Activated T-cell treated with anti-CD3 and anti-CD28 coated beads, Interleukin-2, amount 50 U/mL, for 4 hours (primary cell): ENCODE results near the gene LRPAP1. TPM values are rescaled to one million over a fixed set of nuclear protein-coding genes. Genes with fewer than 3 reads are reported as not detected.
"Not testable (repeated sequence)": the region's sequence is repeated elsewhere in the genome, so short reads cannot be mapped to it uniquely, and the experiment has no call there.

Source experiments
- ATAC-seq, 2 donors: fragments of 200-7000 bp; cut with Tn5 transposase; one replicate each; pipeline ENCODE4 v1.10.0; 2021
- DNase-seq: peaks from one replicate; pipeline ENCODE4 v3.0.0-alpha.2; 2020
- H3K27me3 Mint-ChIP-seq: one replicate; pipeline ENCODE4 v1.8.0; 2021; ENCODE audit warnings: low read depth, mixed read lengths
- H3K36me3 Mint-ChIP-seq: one replicate; pipeline ENCODE4 v1.8.0; 2022; ENCODE audit warnings: mixed read lengths; ENCODE audit not compliant: insufficient read depth
- H3K4me1 Mint-ChIP-seq: one replicate; pipeline ENCODE4 v1.8.0; 2021; ENCODE audit warnings: low read depth, mixed read lengths
- H3K4me3 Mint-ChIP-seq: one replicate; pipeline ENCODE4 v1.8.0; 2021; ENCODE audit warnings: mild to moderate bottlenecking, moderate library complexity, mixed read lengths
- H3K9me3 Mint-ChIP-seq: one replicate; pipeline ENCODE4 v1.8.0; 2021; ENCODE audit warnings: mixed read lengths
- total RNA-seq, 3 donors: library from RNA; stranded (reverse); gene quantifications; one replicate each; pipeline ENCODE4 v1.2.1, GENCODE V29; 2021

Gene LRPAP1
- total RNA-seq, 3 donors from 2014 or later, result 111 to 145 (median 118) TPM

DNA sequence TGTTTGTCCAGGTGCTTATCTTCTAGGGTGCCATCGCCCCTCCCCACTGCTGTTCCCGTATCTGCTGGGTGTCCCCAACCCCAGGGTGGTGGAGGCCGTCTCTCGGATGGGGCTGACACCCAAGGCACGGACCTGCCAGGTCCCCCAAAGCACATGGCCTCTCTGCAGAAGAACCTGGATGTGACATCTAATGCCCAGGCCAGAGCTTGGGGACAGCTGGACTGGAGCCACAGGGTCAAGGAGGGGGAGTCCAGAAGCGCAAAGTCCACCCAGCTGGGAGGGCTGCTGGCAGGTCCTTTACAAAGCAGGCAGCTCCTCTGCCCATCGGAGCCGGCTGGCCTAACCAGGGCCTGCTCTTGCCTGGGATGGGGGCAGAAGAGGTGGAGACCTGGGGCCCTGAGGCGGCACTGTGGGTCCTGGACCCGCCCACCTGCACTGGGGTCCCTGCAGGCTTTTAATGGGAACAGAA, 69.9 kb downstream of the LRPAP1 start:
- Mint-ChIP-seq H3K4me1 (no peaks in the 10 kb centered on the region), H3K4me3 (peak overlapping the region; percentile 21), H3K27me3 (peaks cover 27% of the 10 kb centered on the region), H3K9me3 (peaks cover 3% of the 10 kb centered on the region), H3K36me3 (no peaks in the 10 kb centered on the region)
- no peak for ATAC-seq
- no peak for DNase-seq

DNA sequence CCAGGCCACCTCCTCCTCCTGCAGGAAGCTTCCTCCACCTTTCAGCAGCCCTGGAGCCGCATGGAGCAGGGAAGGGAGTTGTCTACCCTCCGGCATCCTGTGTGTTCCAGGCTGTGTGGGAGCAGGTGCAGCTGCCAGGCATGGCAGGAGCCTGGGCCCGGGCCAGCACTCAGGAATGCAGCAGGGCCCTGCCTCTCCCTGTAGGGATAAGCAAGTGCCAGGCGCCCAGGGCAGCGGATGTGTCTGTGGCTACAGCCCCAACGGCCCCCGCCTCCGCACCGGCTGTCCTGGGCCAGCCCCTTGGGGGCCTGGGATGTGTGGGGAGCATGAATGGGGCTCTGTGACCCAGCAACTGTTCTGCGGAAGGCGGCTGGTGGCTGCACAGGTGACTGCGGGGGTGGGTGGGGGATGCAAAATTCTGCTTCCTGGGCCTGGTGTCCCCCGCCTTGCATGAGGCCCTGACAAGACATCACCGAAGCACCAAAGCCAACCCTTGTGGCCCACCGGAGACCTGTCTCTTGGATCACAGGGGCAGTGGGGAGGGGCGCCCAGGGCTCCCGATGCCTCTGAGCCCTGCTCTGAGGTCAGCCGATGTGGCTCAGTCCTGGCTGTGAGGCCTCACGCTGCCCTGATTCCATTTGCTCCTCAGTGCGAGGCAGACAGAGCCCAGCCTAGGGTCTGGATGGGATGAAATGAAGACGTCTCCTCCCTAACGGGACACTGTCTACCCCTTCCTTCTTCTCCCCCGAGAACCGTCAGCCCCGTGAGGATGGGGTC, 70.5 kb downstream of the LRPAP1 start:
- ATAC-seq (no peak), DNase-seq (no peak)
- no peaks in the 10 kb centered on the region for H3K4me1 Mint-ChIP-seq
- H3K36me3 Mint-ChIP-seq, result no peaks in the 10 kb centered on the region
- peaks cover 3% of the 10 kb centered on the region for H3K9me3 Mint-ChIP-seq
- no peak overlapping the region for H3K4me3 Mint-ChIP-seq
- H3K27me3 Mint-ChIP-seq, result peaks cover 27% of the 10 kb centered on the region

DNA sequence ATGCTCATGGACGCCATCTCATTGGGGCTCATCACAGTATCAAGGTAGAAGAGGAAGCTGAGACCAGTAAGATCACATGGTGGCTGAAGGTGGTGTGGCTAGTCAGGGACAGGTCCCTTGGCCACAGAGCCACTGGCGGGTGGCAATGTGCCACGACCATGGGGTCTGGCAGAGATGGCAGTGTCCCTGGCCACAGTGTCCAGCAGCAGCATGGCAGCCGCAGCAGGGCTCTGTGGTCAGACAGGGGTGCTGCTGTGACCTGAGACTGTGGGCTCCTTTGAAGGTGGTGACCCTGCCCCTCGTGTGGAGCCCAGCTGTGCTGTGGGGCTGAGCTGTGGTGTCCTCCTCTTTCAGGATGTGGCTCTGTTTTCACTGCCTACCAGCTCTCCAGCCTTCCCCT, 71.3 kb downstream of the LRPAP1 start:
- DNase-seq (no peak), ATAC-seq (no peak)
- H3K27me3 Mint-ChIP-seq, result peaks cover 27% of the 10 kb centered on the region
- no peaks in the 10 kb centered on the region for H3K36me3 Mint-ChIP-seq
- peaks cover 3% of the 10 kb centered on the region for H3K9me3 Mint-ChIP-seq
- H3K4me3 Mint-ChIP-seq, result no peak overlapping the region
- H3K4me1 Mint-ChIP-seq, result no peaks in the 10 kb centered on the region

DNA sequence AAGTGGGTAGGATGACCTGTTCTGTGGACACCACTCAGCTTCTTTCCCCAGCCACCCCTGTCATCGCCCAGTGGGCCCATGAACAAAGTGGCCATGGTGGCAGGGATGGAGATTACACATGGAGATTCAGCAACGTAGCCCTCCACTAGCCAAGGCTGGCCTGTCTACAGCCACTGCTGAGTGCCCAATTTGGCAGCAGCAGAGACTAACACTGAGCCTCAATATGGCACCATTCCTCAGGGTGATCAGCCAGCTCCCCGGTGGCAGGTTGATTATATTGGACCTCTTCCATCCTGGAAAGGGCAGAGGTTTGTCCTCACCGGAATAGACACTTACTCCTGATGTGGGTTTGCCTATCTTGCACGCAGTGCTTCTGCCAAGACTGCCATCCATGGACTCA, 73.1 kb downstream of the LRPAP1 start:
- ATAC-seq, H3K4me3 Mint-ChIP-seq, DNase-seq, H3K36me3 Mint-ChIP-seq, H3K4me1 Mint-ChIP-seq: not testable (repeated sequence)
- Mint-ChIP-seq H3K27me3 (peaks cover 15% of the 10 kb centered on the region), H3K9me3 (peaks cover 13% of the 10 kb centered on the region)

DNA sequence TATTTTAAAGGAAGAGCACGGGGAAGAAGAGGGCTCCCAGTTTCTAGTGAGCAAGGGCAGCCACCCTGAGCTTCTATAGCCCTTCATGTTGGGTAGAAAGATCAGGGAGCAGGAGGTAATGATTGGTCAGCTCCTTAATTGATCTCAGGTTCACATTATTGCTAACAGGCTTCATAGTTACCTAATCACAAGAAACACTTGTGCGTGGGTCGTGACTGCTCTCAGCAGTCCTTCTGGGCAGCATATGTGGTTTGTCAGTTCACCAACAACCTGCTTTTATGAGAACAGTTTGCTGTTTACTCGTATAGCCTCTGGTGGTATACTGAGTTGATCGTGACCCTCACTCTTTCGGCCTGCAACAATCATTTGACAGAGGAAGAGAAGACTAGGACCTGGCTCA, 73.9 kb downstream of the LRPAP1 start:
- ATAC-seq (no peak), DNase-seq (no peak)
- H3K27me3 Mint-ChIP-seq, result peaks cover 15% of the 10 kb centered on the region
- no peaks in the 10 kb centered on the region for H3K4me1 Mint-ChIP-seq
- no peak overlapping the region for H3K4me3 Mint-ChIP-seq
- peaks cover 1% of the 10 kb centered on the region for H3K36me3 Mint-ChIP-seq
- peaks cover 13% of the 10 kb centered on the region for H3K9me3 Mint-ChIP-seq

DNA sequence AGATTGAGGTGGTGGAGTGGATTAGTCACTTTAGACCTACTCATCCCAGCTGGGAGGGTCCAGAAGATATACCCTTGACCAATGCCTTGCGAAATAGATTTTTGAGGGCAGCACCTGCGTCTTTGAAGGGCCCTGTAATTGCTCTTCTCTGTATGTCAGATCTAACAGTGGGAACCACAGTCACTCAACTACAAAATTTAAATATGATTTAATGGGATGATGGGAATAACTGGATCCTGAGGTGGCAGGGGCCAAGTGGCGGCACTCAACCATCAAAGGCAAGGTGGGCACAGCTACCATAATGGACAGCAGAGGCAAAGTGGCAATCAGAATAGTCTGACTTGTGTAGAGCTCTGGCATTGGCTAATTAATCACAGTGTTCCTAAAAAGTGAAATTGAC, 76.6 kb downstream of the LRPAP1 start:
- not testable (repeated sequence) for H3K4me1 Mint-ChIP-seq, H3K36me3 Mint-ChIP-seq, ATAC-seq, DNase-seq, H3K27me3 Mint-ChIP-seq, H3K4me3 Mint-ChIP-seq
- H3K9me3 Mint-ChIP-seq, result peaks cover 13% of the 10 kb centered on the region

Other genes starting within 250 kb of the LRPAP1 start
- gene RGS12, start 239.4 kb downstream of the LRPAP1 start, total RNA-seq, result 1 to 10 TPM; 2.3 to 3.0 (median 2.5) TPM
- under 1 TPM in 1 of 3 donors, not detected in 2; 0.11 TPM for gene HGFAC, start 90.5 kb downstream of the LRPAP1 start, total RNA-seq
- gene DOK7, start 69.1 kb downstream of the LRPAP1 start, total RNA-seq, result not detected
- gene ADRA2C, start 234.0 kb upstream of the LRPAP1 start, total RNA-seq, result not detected